Activated naive CD4-positive, alpha-beta T cell treated with anti-CD3 and anti-CD28 coated beads, Interleukin-2, amount 50 U/mL, for 16 hours (primary cell): Measurements from ENCODE around the gene NMNAT2.
"Not testable (repeated sequence)": the region's sequence is repeated elsewhere in the genome, so short reads cannot be mapped to it uniquely, and the experiment has no call there.

Experiments
- DNase-seq: peaks from one replicate; pipeline ENCODE4 v3.0.0-alpha.2; 2020

NMNAT2 gene

GRCh38 chr1:183251101-183251958 lies 166.8 kb downstream of the NMNAT2 start:
- DNase-seq, result no peak

- DNase-seq, result no peak
Measured at GRCh38 chr1:183249941-183250452, 168.2 kb downstream of the NMNAT2 start.

DNA sequence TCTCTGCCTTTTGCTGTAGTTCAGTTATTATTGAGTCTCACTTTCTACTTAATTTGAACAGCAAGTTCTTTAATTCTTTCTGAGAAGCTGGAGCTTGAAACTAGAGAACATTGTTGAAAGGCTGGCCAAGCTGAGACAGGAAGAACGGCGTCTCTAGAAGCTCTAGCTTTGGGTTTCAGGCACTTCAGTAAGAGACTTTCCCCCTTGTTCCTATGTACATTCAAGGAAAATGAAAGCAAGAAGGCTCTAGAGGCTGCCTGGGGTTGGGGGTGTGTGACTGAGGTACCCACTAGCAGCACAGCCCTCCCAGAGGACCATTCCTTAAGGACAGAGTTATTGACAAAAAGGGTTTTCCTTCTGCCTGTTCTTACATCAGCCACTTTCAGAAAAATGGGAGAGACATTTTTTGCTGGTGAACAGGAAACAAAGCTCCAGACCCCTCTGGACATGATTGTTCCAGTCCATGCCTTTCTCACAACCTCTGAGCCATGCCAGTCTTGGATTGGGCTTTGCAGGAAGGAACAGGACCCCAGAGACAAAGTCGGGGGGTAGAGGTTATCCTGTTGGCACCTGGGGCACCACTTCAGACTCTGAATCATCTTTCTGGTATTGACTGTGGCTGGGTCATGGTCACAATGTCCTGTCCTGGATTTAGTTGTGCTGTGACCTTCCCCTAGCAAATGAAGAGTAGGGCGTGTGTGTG lies 169.0 kb downstream of the NMNAT2 start:
- no peak for DNase-seq

GRCh38 chr1:183247931-183248330 lies 170.2 kb downstream of the NMNAT2 start:
- no peak for DNase-seq

DNA sequence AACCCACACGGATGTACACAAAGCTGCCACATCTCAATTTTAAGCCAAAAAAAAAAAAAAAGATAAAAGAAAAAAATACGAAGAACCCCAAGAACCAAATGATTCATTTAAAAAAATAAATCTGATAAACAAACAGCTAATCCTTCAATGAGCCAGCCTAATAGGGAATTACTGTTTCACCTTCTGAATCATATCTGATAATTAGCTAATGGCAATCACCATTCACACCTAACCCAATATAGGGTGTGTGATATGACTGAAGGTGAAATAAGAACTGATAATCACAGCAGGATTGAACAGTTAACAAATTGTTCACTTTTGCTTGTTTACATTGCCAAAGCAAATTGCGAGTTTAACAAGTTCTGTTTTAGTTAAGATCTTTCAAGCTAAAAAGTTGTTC lies 170.7 kb downstream of the NMNAT2 start:
- no peak for DNase-seq

DNA sequence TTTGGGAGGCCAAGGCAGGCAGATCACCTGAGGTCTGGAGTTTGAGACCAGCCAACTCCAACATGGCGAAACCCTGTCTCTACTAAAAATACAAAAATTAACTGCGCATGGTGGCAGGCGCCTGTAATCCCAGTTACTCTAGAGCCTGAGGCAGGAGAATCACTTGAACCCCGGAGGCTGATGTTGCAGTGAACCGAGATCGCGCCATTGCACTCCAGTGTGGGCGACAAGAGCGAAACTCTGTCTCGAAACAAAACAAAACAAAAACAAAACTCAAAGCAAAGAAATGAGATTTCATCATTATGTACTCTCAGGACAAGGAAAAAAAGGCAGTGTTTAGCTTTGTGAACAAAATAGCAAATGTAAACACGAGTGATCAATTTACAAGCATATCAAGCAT lies 171.1 kb downstream of the NMNAT2 start:
- no peak for DNase-seq

GRCh38 chr1:183246436-183246835 lies 171.7 kb downstream of the NMNAT2 start:
- DNase-seq, result no peak

GRCh38 chr1:183245357-183245756 lies 172.8 kb downstream of the NMNAT2 start:
- DNase-seq, result no peak

GRCh38 chr1:183244466-183244865 lies 173.7 kb downstream of the NMNAT2 start:
- no peak for DNase-seq

GRCh38 chr1:183243161-183244050 lies 174.8 kb downstream of the NMNAT2 start:
- no peak for DNase-seq

DNA sequence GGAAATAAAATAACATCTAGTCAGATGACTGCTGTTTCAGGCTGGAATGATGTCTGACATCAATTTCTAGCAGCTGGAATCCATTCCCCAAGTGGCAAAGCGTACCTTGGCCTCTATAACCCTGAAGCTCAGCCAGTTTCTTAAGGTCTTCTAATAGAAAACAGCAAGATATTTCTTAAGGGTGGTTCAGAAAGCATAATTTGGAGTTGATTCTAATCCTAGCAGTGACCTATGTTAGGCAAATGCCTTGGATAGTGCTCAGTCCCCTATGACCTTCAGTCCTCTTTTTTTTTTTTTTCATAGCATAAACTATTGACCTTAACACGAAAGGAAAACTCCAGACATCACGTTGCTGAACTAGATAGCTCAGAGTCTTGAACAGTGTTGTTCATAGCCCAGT lies 175.6 kb downstream of the NMNAT2 start:
- DNase-seq, result no peak

- no peak for DNase-seq
Measured at GRCh38 chr1:183241471-183241870, 176.7 kb downstream of the NMNAT2 start.

- not testable (repeated sequence) for DNase-seq
Measured at GRCh38 chr1:183240853-183241252, 177.3 kb downstream of the NMNAT2 start.

DNA sequence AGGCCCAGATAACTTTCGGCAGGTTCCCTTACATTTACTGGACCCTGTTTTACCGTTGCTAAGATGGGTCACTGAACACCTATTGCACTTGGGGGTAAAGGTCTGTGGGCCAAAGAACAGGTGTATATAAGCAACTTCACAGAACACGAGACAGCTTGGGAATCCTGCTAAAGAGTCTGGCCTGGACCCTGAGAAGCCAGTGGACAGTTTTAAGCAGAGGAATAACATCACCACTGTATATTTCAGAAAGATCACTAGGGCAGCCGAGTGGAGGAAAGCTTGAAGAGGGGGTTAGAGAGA lies 177.7 kb downstream of the NMNAT2 start:
- no peak for DNase-seq

GRCh38 chr1:183239793-183240525 lies 178.2 kb downstream of the NMNAT2 start:
- DNase-seq, result no peak

DNA sequence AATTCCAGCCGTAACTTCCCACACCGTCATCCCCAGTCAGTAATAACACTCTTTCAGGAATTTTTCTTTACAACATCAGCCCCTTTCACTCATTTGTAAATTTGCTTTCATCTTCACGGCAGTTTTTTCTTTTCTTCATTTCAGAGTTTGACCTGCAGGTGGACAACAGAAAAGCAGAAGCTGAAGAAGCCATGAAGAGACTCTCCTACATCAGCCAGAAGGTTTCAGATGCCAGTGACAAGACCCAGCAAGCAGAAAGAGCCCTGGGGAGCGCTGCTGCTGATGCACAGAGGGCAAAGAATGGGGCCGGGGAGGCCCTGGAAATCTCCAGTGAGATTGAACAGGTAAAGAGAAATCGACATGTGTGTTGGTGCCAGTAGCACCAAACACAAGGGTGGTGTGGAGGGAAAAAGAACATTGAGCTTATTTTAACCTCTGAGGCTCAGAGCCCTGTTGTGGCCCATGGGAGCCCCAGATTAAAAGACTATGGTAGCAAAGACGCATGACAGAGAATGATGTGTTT lies 178.9 kb downstream of the NMNAT2 start:
- no peak for DNase-seq

GRCh38 chr1:183238071-183238470 lies 180.1 kb downstream of the NMNAT2 start:
- no peak for DNase-seq

- no peak for DNase-seq
Measured at GRCh38 chr1:183237046-183237445, 181.1 kb downstream of the NMNAT2 start.

DNA sequence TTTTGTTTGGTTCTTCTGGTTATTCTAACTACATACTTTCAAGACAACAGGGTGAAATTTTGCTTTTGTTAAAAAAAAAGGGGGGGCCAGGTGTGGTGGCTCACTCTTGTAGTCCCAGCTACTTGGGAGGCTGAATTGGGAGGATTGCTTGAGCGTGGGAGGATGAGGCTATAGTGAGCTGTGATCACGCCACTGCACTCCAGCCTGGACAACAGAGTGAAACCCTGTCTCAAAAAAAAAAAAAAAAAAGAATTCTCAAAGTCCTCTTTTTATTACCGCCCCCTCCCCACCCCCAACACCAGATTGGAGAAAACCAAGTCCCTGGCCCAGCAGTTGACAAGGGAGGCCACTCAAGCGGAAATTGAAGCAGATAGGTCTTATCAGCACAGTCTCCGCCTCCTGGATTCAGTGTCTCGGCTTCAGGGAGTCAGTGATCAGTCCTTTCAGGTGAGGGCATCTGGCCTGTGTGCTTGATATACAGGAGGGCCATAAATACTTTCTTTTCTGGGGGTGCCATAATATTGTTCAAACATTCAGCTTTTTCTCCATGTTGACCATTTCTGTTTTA lies 181.9 kb downstream of the NMNAT2 start:
- no peak for DNase-seq

DNA sequence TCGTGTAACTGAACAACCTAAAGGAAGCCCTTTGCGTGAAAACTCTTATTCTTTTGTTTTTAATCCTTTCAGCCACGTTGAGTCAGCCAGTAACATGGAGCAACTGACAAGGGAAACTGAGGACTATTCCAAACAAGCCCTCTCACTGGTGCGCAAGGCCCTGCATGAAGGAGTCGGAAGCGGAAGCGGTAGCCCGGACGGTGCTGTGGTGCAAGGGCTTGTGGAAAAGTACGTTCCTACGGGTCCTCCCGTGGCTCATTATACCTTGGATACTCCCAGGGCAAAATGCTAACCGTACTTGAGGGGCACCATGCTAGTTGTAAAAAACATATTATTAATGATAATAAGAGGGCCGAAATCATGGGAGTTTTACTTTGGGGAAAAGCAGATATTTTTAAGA lies 182.7 kb downstream of the NMNAT2 start:
- no peak for DNase-seq

GRCh38 chr1:183234660-183235476 lies 183.3 kb downstream of the NMNAT2 start:
- DNase-seq, result no peak
